ENCODE data around the gene PSMB8.
A peak's percentile ranks its signal among the peaks of the same experiment; 100 is the strongest.

The PSMB8 gene

DNA sequence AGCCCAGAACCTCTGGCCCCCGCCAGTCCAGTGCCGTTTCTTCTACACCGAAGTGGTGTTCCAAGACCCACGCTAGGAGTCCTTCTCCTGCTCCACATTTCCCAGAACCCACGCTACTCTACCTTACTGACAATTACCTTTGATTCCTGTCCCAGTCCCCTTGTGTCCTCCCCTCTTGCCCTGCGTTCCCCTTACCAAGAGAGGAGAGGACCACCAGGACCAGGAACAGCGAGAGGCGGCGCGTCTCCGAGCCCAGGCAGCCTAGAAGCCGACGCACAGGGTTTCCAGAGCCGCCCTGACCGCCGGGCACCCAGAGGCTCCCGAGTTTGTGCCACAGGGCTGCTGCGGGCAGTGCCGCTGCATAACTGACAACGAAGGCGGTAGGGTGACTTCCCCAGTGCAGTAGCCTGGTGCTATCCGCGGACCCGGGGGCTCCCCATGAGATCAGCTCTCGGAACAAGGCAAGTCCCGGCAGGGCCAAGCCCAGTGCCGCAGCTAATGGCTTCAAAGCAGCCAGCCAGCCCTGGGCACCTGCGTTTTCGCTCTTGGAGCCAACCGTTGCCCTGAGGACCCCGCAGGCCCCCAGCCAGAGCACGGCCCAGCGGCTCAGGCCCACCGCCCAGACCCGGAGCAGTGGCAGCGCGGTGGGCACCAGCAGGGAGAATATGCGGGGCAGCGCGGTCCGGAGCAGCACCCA is 9.1 kb upstream of the PSMB8 start:
- peak overlapping the region; percentile 67 for H3K4me3 ChIP-seq
- H3K4me1 ChIP-seq = peaks cover 6% of the 10 kb centered on the region
- DNase-seq (ENCODE audit: low spot score in 2 of 2) = peak in 1 of 2 experiments; percentile 32
- H3K36me3 ChIP-seq (replicated peaks) = peaks cover 6% of the 10 kb centered on the region
- in situ Hi-C loops (cut with MboI; ENCODE audit: low sequenced_read_pairs) = no loop called here
- no peaks in the 10 kb centered on the region for H3K27me3 ChIP-seq (ENCODE audit: low read depth)
- no peaks in the 10 kb centered on the region for H3K9me3 ChIP-seq

DNA sequence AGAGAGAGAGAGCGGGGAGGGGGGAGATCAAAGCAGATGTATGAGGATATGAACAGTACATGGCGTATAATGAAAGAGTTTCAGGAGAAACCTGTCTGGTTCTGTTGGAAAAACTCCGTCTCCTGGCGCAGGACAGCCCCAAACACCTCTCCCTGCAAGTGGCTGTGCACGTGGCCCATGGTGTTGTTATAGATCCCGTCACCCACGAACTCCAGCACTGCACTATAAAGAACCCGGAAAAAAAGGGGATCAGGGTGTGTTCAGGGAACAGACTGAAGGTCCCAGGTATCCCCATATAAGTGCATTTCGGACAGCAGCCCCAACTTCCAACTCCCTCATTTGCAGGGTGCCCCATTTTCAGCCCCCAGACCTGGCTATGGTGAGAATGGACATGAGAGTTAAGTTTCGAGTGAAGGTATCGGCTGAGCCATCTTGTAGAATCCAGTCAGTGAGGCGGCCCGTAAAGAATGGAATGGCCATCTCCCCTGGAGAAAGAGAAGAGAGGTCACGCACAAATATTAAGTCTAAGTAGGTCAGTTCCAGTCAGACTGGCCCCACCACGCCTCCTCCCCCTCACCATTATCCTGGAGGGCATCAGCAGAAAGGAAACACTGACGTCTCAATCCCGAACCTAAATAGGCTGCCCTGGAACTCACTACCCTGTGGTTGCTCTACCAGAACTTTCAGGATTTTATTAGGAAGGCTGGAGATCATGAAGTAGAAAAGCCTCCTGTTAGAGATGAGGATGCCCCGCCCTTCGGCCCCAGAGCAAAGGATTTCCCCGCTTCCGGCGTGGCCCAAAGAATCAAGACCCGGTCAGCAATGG is 8.4 kb upstream of the PSMB8 start:
- no peaks in the 10 kb centered on the region for H3K9me3 ChIP-seq
- peaks cover 6% of the 10 kb centered on the region for H3K4me1 ChIP-seq
- no peaks in the 10 kb centered on the region for H3K27me3 ChIP-seq (ENCODE audit: low read depth)
- peak overlapping the region; percentile 67 for H3K4me3 ChIP-seq
- peaks cover 6% of the 10 kb centered on the region for H3K36me3 ChIP-seq (replicated peaks)
- peak; percentile 11 to 35 for DNase-seq (ENCODE audit: low spot score in 2 of 2)
- in situ Hi-C loops (cut with MboI; ENCODE audit: low sequenced_read_pairs) = no loop called here

DNA sequence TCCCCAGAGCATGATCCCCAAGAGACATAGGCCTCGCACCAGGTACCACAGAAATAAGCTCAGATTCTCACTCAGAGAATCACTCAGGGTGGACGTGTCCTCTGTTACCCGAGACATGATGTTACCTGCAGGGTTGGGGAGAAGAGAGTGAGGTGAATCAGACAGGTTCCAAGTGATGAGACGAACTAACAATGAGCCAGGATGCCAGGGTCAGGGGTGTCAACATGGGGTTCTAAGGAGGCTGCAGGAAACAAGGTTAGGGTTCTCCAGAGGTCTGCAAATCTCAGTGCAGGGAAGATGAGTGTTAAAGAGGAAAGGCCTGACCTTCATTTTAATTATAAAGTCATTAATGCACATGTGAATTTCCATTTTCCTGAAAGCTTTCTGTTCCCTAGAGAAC is 7.2 kb upstream of the PSMB8 start:
- DNase-seq (ENCODE audit: low spot score in 2 of 2) = no peak
- H3K9me3 ChIP-seq = no peaks in the 10 kb centered on the region
- H3K4me1 ChIP-seq = peaks cover 6% of the 10 kb centered on the region
- H3K27me3 ChIP-seq (ENCODE audit: low read depth) = no peaks in the 10 kb centered on the region
- peaks cover 6% of the 10 kb centered on the region for H3K36me3 ChIP-seq (replicated peaks)
- H3K4me3 ChIP-seq = no peak overlapping the region
- in situ Hi-C loops (cut with MboI; ENCODE audit: low sequenced_read_pairs) = no loop called here

DNA sequence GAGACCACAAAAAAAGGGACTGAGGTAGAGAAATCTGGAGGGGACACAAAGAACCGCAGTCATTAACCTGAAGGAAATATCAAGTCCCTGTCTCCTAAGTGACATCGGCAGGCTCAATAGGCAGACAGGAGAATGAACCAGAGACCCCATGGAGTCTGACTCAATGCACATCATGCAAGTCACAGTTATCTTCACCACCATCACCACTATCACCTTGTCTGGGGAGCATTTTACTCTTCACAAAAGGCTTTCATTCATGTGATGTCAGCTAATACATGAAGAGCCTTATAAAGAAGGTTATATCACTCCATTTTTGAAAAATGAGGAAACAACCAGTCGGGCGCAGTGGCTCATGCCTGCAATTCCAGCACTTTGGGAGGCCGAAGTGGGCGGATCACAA is 5.3 kb upstream of the PSMB8 start:
- in situ Hi-C loops (cut with MboI; ENCODE audit: low sequenced_read_pairs) = no loop called here
- no peak overlapping the region for H3K4me3 ChIP-seq
- no peaks in the 10 kb centered on the region for H3K27me3 ChIP-seq (ENCODE audit: low read depth)
- peaks cover 9% of the 10 kb centered on the region for H3K4me1 ChIP-seq
- peaks cover 6% of the 10 kb centered on the region for H3K36me3 ChIP-seq (replicated peaks)
- no peak for DNase-seq (ENCODE audit: low spot score in 2 of 2)
- no peaks in the 10 kb centered on the region for H3K9me3 ChIP-seq

GRCh38 chr6:32847795-32848194 is 3.9 kb upstream of the PSMB8 start:
- no peak for DNase-seq (ENCODE audit: low spot score in 2 of 2)
- Histone ChIP-seq H3K9me3 (no peaks in the 10 kb centered on the region), H3K4me1 (peaks cover 13% of the 10 kb centered on the region), H3K36me3 (replicated peaks) (peaks cover 6% of the 10 kb centered on the region), H3K4me3 (no peak overlapping the region), H3K27me3 (ENCODE audit: low read depth) (no peaks in the 10 kb centered on the region)
- in situ Hi-C loops (cut with MboI; ENCODE audit: low sequenced_read_pairs) = no loop called here

- no peaks in the 10 kb centered on the region for H3K27me3 ChIP-seq (ENCODE audit: low read depth)
- no peak for DNase-seq (ENCODE audit: low spot score in 2 of 2)
- H3K36me3 ChIP-seq (replicated peaks) = peaks cover 6% of the 10 kb centered on the region
- H3K4me1 ChIP-seq = peaks cover 6% of the 10 kb centered on the region; the same call in 1 of the 2 replicates
- H3K9me3 ChIP-seq = no peaks in the 10 kb centered on the region
- no peak overlapping the region for H3K4me3 ChIP-seq
- in situ Hi-C loops (cut with MboI; ENCODE audit: low sequenced_read_pairs) = no loop called here
Measured at GRCh38 chr6:32847004-32847403, 3.2 kb upstream of the PSMB8 start.

DNA sequence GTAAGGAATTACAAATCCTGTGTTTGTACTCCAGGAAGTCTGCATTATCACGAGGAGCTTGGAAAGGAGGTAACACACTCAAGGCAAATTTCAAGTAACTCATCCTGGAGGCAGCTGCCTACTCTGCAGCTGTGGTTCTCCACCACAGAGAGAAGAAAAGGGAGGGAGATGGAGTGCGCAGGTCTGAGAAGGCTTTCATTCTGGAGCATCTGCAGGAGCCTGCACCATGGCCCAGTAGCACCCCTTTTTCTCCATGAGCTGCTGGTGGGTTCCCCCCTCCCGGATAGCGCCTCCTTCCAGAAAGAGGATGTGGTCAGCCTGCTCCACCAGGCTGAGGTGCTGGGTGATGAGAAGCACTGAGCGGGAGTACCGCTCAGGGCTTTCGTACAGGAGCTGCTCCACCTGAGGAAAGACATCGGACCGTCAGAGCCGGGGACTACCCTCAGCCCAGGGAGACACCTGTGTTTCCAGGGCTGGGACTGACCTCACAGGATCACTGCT is 1.6 kb upstream of the PSMB8 start:
- in situ Hi-C loops (cut with MboI; ENCODE audit: low sequenced_read_pairs) = no loop called here
- no peak for DNase-seq (ENCODE audit: low spot score in 2 of 2)
- Histone ChIP-seq H3K27me3 (ENCODE audit: low read depth) (no peaks in the 10 kb centered on the region), H3K4me1 (peaks cover 6% of the 10 kb centered on the region; the same call in 1 of the 2 replicates), H3K4me3 (no peak overlapping the region), H3K36me3 (replicated peaks) (peaks cover 6% of the 10 kb centered on the region), H3K9me3 (no peaks in the 10 kb centered on the region)

GRCh38 chr6:32844839-32845383 is 1.1 kb upstream of the PSMB8 start:
- no peaks in the 10 kb centered on the region for H3K9me3 ChIP-seq
- H3K36me3 ChIP-seq (replicated peaks) = peaks cover under 1% of the 10 kb centered on the region
- H3K27me3 ChIP-seq (ENCODE audit: low read depth) = no peaks in the 10 kb centered on the region
- in situ Hi-C loops (cut with MboI; ENCODE audit: low sequenced_read_pairs) = no loop called here
- peak overlapping the region; percentile 22 for H3K4me3 ChIP-seq
- H3K4me1 ChIP-seq = peaks cover 6% of the 10 kb centered on the region; the same call in 1 of the 2 replicates
- no peak for DNase-seq (ENCODE audit: low spot score in 2 of 2)

- DNase-seq (ENCODE audit: low spot score in 2 of 2) = no peak
- Histone ChIP-seq H3K4me3 (peak overlapping the region; percentile 22), H3K36me3 (replicated peaks) (no peaks in the 10 kb centered on the region; the same call in none of the 2 replicates), H3K9me3 (no peaks in the 10 kb centered on the region), H3K4me1 (peaks cover 6% of the 10 kb centered on the region), H3K27me3 (ENCODE audit: low read depth) (no peaks in the 10 kb centered on the region)
- in situ Hi-C loops (cut with MboI; ENCODE audit: low sequenced_read_pairs) = no loop called here
Measured at GRCh38 chr6:32843331-32843978, 392 bp downstream of the PSMB8 start.

DNA sequence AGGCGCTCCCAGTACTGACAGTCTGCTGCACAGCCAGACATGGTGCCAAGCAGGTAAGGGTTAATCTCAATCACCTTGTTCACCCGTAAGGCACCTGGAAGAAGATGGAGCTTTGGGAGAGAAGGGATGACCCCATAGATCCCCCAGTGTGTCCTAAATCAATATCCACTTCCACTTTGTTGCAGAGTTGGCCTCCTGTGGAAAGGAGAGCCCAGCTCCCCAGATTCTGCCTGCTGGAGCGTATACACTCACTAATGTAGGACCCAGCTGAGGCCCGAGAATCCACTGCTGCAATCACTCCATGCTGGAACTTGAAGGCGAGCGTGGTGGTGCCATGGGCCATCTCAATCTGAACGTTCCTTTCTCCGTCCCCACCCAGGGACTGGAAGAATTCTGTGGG is 1.2 kb downstream of the PSMB8 start:
- Histone ChIP-seq H3K27me3 (ENCODE audit: low read depth) (no peaks in the 10 kb centered on the region), H3K4me3 (no peak overlapping the region), H3K36me3 (replicated peaks) (no peaks in the 10 kb centered on the region; the same call in 1 of the 2 replicates), H3K9me3 (no peaks in the 10 kb centered on the region), H3K4me1 (peaks cover 7% of the 10 kb centered on the region)
- no peak for DNase-seq (ENCODE audit: low spot score in 2 of 2)
- in situ Hi-C loops (cut with MboI; ENCODE audit: low sequenced_read_pairs) = no loop called here

DNA sequence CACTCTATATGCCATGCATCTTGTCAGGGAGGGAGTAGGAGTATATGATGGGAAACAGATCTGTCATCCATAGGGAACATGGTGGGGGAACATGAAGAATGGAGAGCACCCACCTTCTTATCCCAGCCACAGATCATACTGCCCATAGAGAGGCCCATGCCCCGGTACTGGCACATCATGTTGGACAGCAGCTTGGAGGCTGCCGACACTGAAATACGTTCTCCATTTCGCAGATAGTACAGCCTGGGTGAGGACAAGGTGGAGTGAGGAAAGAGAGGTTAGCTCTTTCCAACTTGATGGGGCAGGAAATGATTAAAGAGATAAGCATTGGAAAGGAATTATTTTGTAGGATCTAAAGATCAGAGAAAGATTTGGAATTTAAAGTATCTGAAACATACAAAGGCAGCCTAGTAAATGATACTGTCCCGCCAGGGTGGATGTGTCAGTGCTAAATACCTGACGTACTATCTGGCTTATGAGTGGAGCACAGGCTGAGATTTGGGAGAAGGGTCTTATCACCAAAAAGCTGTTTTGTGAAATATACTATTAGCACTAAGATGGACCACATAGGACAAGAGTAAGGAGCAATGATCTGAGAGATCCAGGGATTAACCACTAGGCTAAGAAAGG is 1.7 kb downstream of the PSMB8 start:
- H3K4me3 ChIP-seq = no peak overlapping the region

DNA sequence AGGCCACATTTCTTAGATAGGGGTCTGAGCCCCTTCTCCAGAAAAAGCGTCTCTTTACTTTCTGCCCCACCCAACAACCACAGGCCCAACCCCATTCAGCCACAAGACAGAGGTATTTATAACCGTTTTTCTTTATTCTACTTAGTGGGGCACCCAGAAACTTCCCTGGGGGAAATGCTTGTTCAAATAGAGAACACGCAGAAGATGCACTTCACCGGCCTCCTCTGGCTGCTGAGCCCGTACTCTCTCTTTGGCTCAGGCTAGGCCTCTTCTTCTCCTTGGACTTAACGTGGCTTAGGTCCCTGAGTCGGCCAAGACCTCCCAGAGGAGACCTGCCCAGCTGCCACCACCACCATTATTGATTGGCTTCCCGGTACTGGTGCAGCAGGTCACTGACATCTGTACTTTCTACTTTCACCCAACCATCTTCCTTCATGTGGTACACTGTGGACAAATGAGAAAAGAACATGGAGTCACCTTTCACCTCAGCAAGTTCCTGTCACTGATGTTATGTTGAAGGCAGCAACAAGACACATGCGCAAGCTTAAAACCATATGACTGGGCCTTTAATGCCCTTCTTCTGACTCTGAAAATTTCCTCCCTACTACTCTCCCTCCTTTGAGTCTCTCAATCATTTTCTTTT is 3.1 kb downstream of the PSMB8 start:
- in situ Hi-C loops (cut with MboI; ENCODE audit: low sequenced_read_pairs) = no loop called here
- Histone ChIP-seq H3K36me3 (replicated peaks) (no peaks in the 10 kb centered on the region), H3K4me1 (peaks cover 22% of the 10 kb centered on the region), H3K4me3 (no peak overlapping the region), H3K9me3 (no peaks in the 10 kb centered on the region), H3K27me3 (ENCODE audit: low read depth) (no peaks in the 10 kb centered on the region)
- no peak for DNase-seq (ENCODE audit: low spot score in 2 of 2)

More for the DNA sequence above, 1.7 kb downstream of the PSMB8 start:
- Histone ChIP-seq H3K36me3 (replicated peaks) (no peaks in the 10 kb centered on the region; the same call in 1 of the 2 replicates), H3K27me3 (ENCODE audit: low read depth) (no peaks in the 10 kb centered on the region), H3K4me1 (peaks cover 13% of the 10 kb centered on the region), H3K9me3 (no peaks in the 10 kb centered on the region)
- in situ Hi-C loops (cut with MboI; ENCODE audit: low sequenced_read_pairs) = no loop called here
- DNase-seq (ENCODE audit: low spot score in 2 of 2) = no peak

GRCh38 chr6:32839356-32839755 is 4.5 kb downstream of the PSMB8 start:
- in situ Hi-C loops (cut with MboI; ENCODE audit: low sequenced_read_pairs) = no loop called here
- Histone ChIP-seq H3K36me3 (replicated peaks) (peaks cover 3% of the 10 kb centered on the region), H3K4me1 (peaks cover 21% of the 10 kb centered on the region), H3K9me3 (no peaks in the 10 kb centered on the region), H3K4me3 (no peak overlapping the region), H3K27me3 (ENCODE audit: low read depth) (no peaks in the 10 kb centered on the region)
- DNase-seq (ENCODE audit: low spot score in 2 of 2) = no peak
